Caco-2 (cell line): ENCODE results near the gene FOXP1. TPM values are rescaled to one million over a fixed set of nuclear protein-coding genes. Genes with fewer than 3 reads are reported as not detected.

Experiments used
- BruUV-seq: library from RNA; stranded (reverse); fragments of 400-500 nt; replicated peaks from 2 replicates; lab custom pipeline; 2021; lab: Mats Ljungman, UMichigan
- CTCF ChIA-PET: fragments of 300-600 bp; sonication (Branson Sonifier 250); formaldehyde crosslinking; loops from one replicate; lab custom pipeline; 2022; ENCODE audit warnings: antibody characterized with exemption; lab: Charles Lee
- POLR2A ChIA-PET: fragments of 300-600 bp; sonication (Branson Sonifier 250); formaldehyde crosslinking; loops from one replicate; lab custom pipeline; 2022; ENCODE audit warnings: antibody characterized with exemption; lab: Charles Lee
- DNase-seq, 2 experiments: peaks; one replicate each; pipeline versions ENCODE4 v3.0.0 to v3.0.0-alpha.2; 2020 to 2022
- H3K27me3 ChIP-seq: replicated peaks from 2 replicates; pipeline ENCODE4 v1.6.0; 2011; ENCODE audit warnings: low read length; ENCODE audit not compliant: control insufficient read depth, insufficient read depth
- H3K36me3 ChIP-seq: 2 replicates; pipeline ENCODE4 v1.5.1; 2011; ENCODE audit warnings: low read length; ENCODE audit not compliant: control insufficient read depth, insufficient read depth
- H3K4me1 ChIP-seq: fragments of 250-450 bp; sonication (Bioruptor Pico); 2 replicates; pipeline ENCODE4 v1.5.1; 2020; ENCODE audit warnings: mild to moderate bottlenecking
- H3K4me3 ChIP-seq: 2 replicates; pipeline ENCODE4 v1.5.1; 2011; ENCODE audit warnings: low read depth, mild to moderate bottlenecking, control low read depth, low read length
- H3K9me3 ChIP-seq: fragments of 250-450 bp; sonication (Bioruptor Pico); 2 replicates; pipeline ENCODE4 v1.5.1; 2020; ENCODE audit warnings: mild to moderate bottlenecking, moderate library complexity
- H3K27ac Mint-ChIP-seq: one replicate; pipeline ENCODE4 v1.8.0; 2022; ENCODE audit warnings: mixed read lengths; ENCODE audit not compliant: unreplicated experiment
- H3K27me3 Mint-ChIP-seq: one replicate; pipeline ENCODE4 v1.8.0; 2022; ENCODE audit warnings: mixed read lengths; ENCODE audit not compliant: insufficient read depth, unreplicated experiment
- H3K36me3 Mint-ChIP-seq: one replicate; pipeline ENCODE4 v1.8.0; 2022; ENCODE audit warnings: mild to moderate bottlenecking, mixed read lengths; ENCODE audit not compliant: insufficient read depth, unreplicated experiment
- H3K4me1 Mint-ChIP-seq: one replicate; pipeline ENCODE4 v1.8.0; 2022; ENCODE audit warnings: low read depth, mixed read lengths; ENCODE audit not compliant: unreplicated experiment
- H3K4me3 Mint-ChIP-seq: one replicate; pipeline ENCODE4 v1.8.0; 2022; ENCODE audit warnings: mild to moderate bottlenecking, moderate library complexity, mixed read lengths; ENCODE audit not compliant: unreplicated experiment
- H3K9me3 Mint-ChIP-seq: one replicate; pipeline ENCODE4 v1.8.0; 2022; ENCODE audit warnings: mixed read lengths; ENCODE audit not compliant: unreplicated experiment
- intact Hi-C: fragments of 100-400 bp; cut with micrococcal nuclease; formaldehyde crosslinking; loops from one replicate; pipeline ENCODE4 v1.10.0; 2022; ENCODE audit not compliant: unreplicated experiment
- total RNA-seq: library from RNA; stranded (reverse); gene quantifications from 2 replicates; pipeline ENCODE4 v1.2.3, GENCODE V29; 2022
- TF ChIP-seq, protein P1 (sequence below), 2 experiments: fragments of 200-600 bp in 1 of 2; IDR thresholded peaks; 1 replicate in 1 of 2; 2 replicates in 1 of 2; pipeline versions ENCODE4 v1.5.1 to v1.8.0; 2011 to 2022; ENCODE audit warnings: antibody characterized with exemption in 1 of 2, control low read depth in 1 of 2, inconsistent platforms in 1 of 2, low read depth in 1 of 2, low read length in 1 of 2, mild to moderate bottlenecking in 1 of 2, moderate library complexity in 1 of 2; ENCODE audit not compliant: insufficient read depth in 1 of 2, severe bottlenecking in 1 of 2, unreplicated experiment in 1 of 2

Gene FOXP1
- total RNA-seq, 1 experiment from 2014 or later, result 131 TPM

GRCh38 chr3:71047616-71048531, 535.7 kb downstream of the FOXP1 start:
- Histone ChIP-seq H3K4me3 (no peak overlapping the region), H3K36me3 (peaks cover 8% of the 10 kb centered on the region), H3K4me1 (peaks cover 35% of the 10 kb centered on the region), H3K27me3 (no peaks in the 10 kb centered on the region), H3K9me3 (no peaks in the 10 kb centered on the region)
- no TSS peak for BruUV-seq
- ChIA-PET POLR2A (no interaction called here), CTCF (no interaction called here)
- H3K27ac Mint-ChIP-seq, result no peak overlapping the region
- H3K9me3 Mint-ChIP-seq, result no peaks in the 10 kb centered on the region
- TF ChIP-seq, protein P1, sequence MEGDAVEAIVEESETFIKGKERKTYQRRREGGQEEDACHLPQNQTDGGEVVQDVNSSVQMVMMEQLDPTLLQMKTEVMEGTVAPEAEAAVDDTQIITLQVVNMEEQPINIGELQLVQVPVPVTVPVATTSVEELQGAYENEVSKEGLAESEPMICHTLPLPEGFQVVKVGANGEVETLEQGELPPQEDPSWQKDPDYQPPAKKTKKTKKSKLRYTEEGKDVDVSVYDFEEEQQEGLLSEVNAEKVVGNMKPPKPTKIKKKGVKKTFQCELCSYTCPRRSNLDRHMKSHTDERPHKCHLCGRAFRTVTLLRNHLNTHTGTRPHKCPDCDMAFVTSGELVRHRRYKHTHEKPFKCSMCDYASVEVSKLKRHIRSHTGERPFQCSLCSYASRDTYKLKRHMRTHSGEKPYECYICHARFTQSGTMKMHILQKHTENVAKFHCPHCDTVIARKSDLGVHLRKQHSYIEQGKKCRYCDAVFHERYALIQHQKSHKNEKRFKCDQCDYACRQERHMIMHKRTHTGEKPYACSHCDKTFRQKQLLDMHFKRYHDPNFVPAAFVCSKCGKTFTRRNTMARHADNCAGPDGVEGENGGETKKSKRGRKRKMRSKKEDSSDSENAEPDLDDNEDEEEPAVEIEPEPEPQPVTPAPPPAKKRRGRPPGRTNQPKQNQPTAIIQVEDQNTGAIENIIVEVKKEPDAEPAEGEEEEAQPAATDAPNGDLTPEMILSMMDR (IDR thresholded peaks at IDR 0.05; ENCODE audit: insufficient read depth in 1 of 2, low read depth in 1 of 2, low read length in 1 of 2, severe bottlenecking in 1 of 2, unreplicated experiment in 1 of 2), result no peak
- H3K4me1 Mint-ChIP-seq, result peaks cover 32% of the 10 kb centered on the region
- no peak for DNase-seq
- peaks cover 95% of the 10 kb centered on the region for H3K36me3 Mint-ChIP-seq
- H3K4me3 Mint-ChIP-seq, result no peak overlapping the region
- H3K27me3 Mint-ChIP-seq, result no peaks in the 10 kb centered on the region
- intact Hi-C loops, result no loop called here

- Histone ChIP-seq H3K36me3 (peaks cover 8% of the 10 kb centered on the region), H3K27me3 (no peaks in the 10 kb centered on the region), H3K4me3 (no peak overlapping the region), H3K9me3 (no peaks in the 10 kb centered on the region), H3K4me1 (peaks cover 24% of the 10 kb centered on the region)
- Mint-ChIP-seq H3K9me3 (no peaks in the 10 kb centered on the region), H3K4me1 (peaks cover 30% of the 10 kb centered on the region), H3K4me3 (no peak overlapping the region), H3K27ac (no peak overlapping the region), H3K36me3 (peaks cover 95% of the 10 kb centered on the region), H3K27me3 (no peaks in the 10 kb centered on the region)
- CTCF ChIA-PET, result no interaction called here
- no TSS peak for BruUV-seq
- POLR2A ChIA-PET, result no interaction called here
- TF ChIP-seq, protein P1 (IDR thresholded peaks at IDR 0.05; ENCODE audit: insufficient read depth in 1 of 2, low read depth in 1 of 2, low read length in 1 of 2, severe bottlenecking in 1 of 2, unreplicated experiment in 1 of 2), result no peak
- intact Hi-C loops, result no loop called here
- no peak for DNase-seq
These were observed 536.7 kb downstream of the FOXP1 start for GRCh38 chr3:71046791-71047190.

DNA sequence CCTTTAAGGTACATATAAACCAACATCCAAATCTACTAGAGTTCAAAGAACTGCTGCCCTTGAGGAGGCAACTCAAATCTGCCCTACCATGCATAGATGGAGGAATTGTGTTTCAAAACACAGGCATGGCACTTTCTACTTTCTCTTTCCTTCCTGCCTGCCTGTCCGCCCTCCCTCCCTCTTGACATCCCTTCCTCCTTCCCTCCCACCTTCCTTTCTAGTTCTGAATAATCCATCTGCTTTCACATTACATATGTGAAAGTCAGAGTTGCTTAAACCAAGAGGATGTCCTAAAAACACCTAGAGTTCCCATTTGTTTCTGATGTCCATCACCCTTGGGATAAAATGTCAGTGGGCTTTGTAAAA, 537.6 kb downstream of the FOXP1 start:
- peaks cover 20% of the 10 kb centered on the region for H3K4me1 ChIP-seq
- Mint-ChIP-seq H3K27me3 (no peaks in the 10 kb centered on the region), H3K9me3 (no peaks in the 10 kb centered on the region), H3K4me3 (no peak overlapping the region), H3K27ac (no peak overlapping the region), H3K36me3 (peaks cover 95% of the 10 kb centered on the region), H3K4me1 (peaks cover 21% of the 10 kb centered on the region)
- DNase-seq, result no peak
- H3K36me3 ChIP-seq, result peaks cover 8% of the 10 kb centered on the region
- POLR2A ChIA-PET, result no interaction called here
- TF ChIP-seq, protein P1 (IDR thresholded peaks at IDR 0.05; ENCODE audit: insufficient read depth in 1 of 2, low read depth in 1 of 2, low read length in 1 of 2, severe bottlenecking in 1 of 2, unreplicated experiment in 1 of 2), result no peak
- H3K9me3 ChIP-seq, result no peaks in the 10 kb centered on the region
- no peak overlapping the region for H3K4me3 ChIP-seq
- no peaks in the 10 kb centered on the region for H3K27me3 ChIP-seq
- no TSS peak for BruUV-seq
- CTCF ChIA-PET, result no interaction called here
- intact Hi-C loops, result no loop called here
